Activated CD4-positive, alpha-beta T cell treated with anti-CD3 and anti-CD28 coated beads, Interleukin-2, amount 50 U/mL, for 4 hours (primary cell): ENCODE results near the gene FHL3.

ENCODE experiments used
- DNase-seq, 2 experiments: peaks; one replicate each; pipeline ENCODE4 v3.0.0-alpha.2; 2020

The FHL3 gene

DNA sequence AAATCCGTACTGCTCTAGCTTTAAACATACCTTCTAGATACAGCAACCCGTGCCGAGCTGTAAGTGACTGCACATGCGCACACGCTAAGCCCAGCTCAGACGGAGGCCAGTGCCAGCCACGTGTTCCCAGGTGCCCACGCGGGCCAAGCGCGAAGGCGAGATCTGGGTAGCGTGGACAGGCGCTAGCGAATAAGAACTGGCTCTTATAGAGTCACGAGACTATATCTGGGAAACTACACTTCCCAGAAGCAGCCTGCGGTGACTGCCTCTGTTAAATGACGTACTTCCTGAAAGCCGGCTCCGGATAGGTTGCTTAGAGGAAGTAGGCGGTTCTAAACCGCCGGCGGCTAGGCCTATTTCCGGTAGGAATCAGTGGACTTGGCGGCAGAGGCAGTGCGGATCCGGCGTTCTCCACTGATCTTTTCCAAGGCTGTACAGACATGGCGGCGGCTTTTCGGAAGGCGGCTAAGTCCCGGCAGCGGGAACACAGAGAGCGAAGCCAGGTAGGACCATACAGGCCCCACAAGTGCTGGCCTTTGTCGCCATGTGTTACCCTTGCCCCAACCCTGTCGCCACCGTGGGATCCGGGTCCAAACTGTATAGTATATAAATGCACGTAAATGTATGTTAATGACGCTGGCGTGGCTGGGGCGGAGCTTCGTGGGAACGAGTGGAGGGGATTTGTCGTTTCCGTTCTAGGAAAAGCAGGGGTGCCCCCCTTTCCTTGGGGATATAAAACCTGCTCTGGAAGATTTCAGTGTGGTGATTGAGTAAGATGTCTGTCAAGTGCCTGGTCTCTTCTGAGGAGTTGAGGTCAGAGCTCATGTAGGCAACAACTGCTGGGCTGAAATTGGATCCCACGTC, 7.3 kb upstream of the FHL3 start, which contains the start of gene UTP11:
UTP11 (plus strand) TSS at position 372 of the 864 bp plus-strand sequence; CDS start at position 441, 69 bp downstream.
- DNase-seq, result peak; percentile 85 to 89

DNA sequence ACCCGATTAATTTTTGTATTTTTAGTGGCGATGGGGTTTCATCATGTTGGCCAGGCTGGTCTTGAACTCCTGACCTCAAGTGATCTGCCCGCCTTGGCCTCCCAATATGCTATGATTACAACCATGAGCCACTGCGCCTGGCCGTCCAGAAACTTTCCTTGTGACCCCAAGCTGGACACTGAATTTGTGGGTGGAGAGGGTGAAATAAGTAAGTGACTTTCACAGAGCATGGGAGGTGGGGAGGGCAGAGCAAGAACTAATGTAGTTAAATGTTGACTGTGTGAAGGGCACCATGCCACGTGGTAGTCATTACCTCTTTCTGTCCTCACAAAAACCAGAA, 4.5 kb upstream of the FHL3 start:
- no peak for DNase-seq

DNA sequence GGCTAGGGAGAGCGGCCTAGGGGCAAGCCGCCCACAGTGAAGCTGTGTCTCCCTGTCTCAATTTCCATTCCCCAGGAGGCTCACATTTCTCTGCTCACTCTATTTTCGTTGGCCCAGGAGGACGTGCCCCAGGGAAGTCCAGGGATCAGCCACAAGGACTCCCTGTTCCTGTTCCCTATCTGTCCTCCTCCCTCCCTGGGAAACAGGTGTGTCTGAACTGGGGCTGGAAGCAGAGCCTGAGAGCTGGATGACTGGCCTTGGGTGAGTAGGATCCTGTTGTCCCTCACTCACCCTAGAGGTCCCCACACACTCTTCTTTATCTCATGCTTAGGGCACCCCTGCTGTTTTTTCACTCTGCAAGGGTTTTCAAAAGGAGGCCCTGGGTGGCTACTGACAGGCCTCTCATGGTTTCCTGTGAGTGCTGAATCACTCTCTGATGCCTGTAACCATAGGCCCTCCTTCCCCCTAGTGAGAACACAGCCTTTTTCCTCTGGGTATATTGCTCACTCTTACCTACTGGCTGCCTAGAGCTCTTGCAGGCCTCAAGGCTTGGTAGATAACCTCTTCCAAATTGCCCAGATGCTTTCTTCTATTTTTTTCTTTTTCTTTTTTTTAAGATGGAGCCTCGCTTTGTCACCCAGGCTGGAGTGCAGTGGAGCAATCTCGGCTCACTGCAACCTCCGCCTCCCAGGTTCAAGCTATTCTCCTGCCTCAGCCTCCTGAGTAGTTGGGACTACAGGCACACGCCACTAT, 4.0 kb upstream of the FHL3 start:
- peak in 1 of 2 experiments; percentile 40 for DNase-seq

DNA sequence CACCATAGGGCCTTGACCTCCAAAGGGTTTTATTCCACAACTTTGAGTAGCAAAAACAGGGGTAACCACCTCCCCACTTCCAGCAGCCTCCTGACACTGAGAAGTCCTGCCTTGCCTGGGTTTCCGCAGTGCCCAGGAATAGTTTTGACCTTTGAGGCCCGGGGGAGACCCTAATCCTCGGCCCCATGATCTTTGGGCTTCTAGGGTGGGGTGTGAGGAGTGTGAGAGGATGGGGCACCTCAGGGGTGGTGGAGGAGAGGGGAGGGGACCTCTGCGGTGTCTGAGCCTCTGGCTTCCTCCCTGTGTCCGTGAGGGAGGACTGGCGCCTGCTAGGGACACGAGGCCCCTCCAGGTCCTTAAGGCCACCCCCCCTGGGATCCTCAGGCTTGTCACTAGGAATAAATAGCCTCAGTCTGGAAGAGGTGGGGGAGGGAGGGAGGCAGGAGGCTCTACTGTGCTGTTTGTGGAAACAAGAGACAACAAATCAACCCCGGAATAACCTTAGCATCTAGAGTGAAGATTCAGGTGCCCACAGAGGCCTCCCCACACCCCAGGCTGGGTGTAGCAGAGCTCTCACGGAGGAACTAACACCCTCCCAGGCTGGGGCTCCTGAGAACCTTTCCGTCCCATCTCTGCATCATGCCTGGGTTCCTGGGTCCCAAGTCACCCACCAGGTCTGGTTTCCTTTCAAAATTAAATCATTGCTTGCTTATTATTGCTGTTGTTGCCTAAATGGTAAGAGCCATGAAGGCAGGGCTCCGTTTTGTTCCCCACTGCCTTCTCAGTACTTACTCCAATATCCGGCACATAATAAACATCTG, 904 bp upstream of the FHL3 start:
- no peak for DNase-seq

DNA sequence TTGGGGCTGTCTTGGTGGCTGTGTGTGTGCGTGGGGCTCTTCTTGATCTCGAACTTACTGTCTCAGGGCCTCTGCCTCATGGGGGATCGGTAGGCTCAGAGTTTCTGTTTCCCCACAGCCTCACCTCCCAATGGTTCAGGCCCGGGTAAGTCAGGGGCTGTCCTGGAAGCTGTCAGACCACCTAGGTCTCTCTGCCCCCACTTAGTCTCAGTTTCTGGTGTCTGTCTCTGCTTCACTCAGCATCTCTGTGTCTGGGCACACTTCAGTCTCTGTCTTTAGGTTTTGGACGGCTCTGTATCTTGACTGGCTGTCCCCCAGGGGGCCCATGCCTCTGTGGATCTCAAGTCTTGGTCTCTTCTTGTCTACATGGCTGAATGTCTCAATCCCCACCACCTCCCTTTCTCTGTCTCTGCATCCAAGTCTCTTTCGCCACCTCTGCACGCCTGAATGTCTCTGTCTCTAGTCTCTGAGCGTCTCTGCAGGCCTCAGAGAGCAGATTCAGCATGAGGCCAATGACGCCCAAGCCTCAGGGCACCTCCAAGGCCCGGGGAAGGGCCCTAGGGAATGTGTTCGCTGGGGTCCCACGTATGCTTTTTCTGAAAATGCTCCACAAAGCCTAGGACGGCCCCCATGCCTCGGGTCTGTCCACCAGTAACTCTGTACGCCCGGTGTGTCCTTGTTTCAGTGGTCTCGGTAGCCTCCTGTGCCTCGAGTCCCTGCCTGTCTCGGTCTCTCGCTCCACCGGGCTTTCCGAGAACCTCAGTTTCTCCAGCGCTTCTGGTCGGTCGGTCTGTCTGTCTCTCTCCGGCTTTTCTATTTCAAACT, 818 bp downstream of the FHL3 start:
- no peak for DNase-seq

DNA sequence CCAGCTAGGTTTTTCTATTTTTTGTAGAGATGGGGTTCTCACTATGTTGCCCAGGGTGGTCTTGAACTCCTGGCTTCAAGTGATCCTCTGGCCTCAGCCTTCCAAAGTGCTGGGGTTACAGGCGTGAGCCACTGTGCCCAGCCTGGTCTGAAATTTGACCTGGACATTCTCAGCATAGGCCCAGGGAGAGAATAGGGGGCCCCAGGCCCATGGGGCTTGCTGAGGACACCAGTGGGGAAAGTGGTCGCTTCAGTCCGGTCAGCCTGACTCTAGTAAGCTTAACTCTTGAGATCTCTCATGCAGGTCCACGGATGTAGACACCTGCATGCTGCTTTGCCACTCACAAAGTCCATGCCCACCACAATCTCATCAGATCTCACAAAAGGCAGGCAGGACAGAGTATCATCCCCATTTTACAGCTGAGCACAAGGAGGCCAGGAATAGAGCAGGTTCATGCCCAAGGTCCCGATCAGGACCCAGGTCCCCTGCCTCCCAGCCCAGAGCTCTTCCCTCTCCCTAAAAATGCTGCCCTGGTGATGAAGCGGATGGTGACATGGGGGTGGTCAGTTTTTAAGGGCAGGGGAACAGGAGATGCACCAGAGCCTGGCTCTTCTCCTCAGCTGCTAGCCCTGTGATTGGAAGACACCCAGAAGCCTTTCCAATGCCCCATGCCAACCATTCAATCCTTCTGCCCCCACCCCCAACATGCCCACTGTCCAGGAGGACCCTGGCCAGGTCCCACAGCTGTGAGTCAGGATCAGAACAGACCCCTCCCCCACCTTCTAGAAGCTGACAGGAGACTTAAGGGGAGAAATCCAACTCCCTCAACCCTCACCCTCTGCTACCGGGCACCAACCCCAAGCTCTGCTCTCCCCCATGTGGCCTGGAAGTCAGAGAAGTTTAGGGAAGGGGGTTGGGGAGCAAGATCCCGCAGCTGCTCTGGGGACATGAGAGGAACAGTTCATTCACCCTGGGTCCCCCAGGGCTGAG, 1.8 kb downstream of the FHL3 start:
- DNase-seq, result no peak

DNA sequence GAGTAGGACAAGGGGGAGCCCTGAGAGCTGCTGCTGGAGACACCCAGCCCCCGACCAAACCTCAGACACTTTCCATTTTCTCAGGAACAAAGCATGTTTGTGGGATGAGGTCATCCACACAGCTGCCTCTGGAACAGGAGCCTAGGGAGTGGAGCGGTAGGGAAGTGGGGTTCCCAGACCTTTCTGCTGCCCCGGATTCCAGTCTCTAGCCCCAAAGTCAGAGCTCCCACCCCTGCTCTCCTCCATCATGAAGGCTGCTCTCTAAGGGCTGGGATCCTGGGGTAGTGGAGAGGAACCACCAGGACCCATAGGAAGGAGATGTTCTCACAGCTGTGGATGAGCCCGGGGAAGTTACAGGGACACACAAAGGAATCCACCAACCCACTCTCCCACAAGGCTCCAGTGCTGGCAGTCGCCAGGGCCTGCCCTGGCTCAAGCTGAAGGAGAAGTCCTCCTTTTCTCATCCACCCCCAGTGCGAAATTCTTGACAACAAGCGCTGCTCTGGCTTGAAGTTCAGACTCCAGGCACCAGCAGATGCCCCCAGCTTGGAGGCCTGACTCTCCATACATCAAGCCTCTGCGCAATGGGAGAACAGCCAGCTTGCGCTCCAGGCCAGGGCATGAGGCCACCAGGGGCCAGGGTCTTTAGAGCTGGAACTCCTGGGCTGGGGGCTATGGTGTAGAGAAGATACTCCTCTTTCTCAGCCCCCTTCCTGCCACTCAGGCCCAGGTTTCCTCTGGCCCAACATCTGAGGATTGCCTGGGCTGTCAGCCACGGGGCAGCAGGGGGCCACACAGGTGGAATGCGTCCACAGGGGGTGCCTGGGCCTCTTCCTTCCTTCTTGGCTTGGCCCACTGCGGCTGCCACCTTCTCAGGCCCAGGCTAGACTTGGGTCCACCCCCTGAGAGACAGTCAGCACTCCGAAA, 4.5 kb downstream of the FHL3 start:
- no peak for DNase-seq

DNA sequence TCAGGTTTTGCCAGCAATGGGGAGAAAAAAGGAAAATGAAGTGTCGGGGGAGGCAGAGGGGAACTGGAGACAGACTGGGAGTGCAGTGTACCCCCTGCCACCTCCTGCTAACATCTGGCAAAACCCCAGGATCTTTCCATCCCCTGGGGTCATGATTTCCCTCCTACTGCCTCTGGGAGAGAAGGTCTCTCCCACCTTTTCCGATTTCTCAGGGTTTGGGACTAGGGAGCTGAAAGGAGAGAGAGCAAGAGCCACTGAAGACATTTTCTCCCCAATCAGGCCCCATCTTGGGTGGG, 5.1 kb downstream of the FHL3 start:
- DNase-seq, result no peak

DNA sequence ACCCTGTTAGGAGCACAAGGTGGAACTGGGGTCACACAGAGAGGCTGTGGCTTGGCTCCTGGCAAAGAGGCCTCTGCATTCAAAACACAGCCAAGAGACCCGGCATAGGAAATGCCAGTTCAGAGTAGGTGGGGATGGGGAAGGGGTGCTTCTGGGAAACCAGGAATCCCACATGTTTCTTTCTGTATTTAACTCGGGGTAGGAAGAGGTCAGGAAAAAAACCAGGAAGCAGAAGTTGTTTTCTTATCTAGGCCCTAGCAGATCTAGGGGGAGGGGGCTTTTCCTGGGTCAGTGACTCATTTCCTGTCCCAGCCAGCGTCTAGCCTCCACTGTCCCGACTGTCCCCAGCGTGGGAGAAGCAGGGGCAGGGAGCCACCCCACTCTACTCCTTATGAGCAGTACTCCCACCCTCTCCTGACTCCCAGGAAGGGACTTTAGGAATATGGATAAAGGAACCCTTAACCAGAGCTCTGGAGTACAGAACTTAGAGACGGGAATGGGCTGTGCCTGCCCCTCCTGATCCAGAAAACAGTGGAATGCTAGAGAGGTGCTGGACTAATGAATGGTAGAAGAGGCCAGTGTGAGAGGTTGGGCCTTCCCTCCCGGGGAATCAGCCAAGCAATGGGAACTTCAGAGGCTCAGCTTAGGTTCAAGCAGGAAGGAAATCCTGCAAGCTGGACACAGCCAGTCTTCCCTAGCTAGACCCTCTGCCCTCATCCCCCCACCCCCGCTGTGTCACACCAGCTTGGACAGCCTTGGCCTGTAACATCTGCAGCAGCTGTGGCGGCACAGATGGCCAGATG, 5.7 kb downstream of the FHL3 start:
- DNase-seq, result no peak

DNA sequence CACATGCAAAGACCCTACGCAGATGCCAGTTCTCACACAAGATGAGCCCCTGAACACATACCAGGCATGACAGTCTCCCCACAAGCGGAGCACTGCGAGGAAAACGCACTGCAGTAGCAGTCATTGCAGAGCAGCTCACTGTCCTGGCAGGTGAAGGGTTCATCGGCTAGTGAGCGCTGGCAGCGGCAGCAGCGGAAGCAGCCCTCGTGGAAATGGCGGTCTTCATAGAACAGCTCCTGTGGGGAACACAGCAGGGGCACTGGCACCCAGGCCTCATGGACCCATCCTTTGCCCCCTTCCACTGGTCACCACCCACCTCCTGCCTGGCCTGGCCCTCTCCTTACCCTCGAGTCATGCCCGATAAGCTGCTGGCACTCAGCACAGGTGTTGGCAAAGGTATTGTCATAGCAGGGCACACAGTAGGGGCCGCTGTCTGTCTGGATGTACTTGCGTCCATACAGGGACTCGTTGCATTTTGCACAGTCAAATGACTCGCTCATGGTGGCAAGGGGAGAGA, 6.3 kb downstream of the FHL3 start:
- DNase-seq, result no peak

DNA sequence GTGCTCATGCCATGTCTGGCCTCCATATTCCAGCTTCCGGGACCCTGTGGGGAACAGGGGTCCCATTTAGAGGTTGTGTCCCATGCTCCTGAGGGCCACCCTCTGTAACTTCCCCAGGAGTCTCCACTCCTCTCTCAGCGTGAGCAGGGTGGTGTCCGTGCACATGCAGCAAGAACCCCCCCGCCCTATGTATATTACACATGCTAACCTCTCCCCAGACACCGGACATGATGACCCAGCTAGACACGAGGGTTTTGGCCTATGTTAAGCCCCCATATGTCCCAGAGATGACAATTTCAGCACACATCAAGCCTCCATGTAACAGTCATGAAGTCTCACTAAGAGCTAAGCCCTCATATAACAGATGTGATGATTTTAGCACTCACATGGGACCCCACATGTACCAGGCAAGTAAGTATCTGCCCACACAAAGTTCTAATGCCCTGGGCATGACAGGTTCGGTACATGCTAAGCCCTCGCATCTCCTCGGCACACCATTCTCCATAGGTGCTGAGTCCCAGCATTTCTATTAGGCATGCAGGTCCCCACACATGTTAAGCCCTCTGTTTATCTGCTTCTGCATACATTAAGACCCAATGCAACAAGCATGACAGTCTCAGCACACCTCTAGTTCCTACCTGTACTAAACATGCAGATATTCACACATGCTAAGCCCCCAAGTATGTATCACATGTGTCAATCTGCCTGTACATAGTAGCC, 7.1 kb downstream of the FHL3 start:
- DNase-seq, result no peak

DNA sequence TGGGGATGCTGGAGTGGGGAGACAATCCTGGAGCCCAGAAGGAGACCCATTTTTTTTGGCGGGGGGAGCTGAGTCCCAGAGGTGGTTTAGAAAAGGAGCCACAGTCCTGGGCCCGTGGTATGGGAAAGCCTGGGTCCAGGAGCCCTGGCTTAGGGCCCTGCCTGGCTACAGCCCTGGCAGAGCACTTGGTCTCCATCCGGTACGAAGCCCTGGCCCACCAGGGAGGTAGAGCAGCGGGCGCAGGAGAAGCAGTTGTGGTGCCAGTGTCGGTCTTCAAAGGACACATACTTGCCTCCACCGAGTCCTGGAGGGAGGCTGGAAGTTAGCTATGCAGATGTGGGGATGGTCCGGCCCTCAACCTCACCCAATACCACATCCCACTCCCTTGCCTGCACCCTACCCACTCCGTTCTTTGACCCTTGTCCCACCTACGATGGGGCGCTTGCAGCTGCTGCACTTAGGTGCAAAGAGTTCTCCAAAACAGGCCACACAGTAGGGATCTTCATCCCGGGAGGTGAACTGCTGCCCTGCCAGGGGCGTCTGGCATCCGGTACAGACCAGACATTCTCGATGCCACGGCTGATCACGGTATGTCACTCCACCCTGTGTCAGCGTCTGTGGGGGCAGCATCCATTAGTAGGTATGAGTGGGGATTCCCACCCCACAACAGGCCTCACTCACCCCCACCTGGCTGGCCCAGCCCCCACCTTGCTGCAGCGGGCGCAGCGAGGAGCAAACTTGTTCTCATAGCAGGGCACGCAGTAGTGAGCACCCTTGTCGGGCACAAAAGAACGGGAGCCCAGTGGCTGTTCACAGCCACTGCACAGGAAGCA, 7.8 kb downstream of the FHL3 start:
- no peak for DNase-seq

DNA sequence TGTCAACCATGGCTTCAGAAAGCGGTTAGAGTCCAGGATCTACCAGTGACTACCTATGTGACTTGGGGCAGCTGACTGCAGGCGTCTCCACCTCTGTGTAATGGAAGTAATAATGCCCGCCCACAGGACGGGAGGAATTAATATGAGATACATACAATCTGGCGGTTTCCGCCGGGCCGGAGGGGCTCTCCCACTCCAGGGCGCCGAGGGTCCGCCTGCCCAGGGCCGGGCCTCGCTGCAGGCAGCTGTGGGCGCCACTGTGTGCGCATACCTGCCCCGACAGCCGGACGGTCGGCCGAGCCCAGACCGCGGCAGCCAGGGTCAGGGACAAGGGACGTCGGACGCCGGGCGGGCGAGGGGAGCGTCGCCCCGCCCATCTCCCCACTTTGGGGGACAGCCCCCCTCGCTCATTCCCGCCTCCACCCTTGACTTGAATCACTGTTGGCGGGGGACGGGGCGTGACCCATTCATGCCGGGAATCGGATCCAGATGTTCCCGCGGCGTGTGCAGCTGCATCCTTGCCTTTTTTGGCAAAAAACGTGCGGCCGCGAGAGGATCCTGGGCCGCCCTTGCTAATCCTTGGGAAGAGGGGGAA, 9.5 kb downstream of the FHL3 start:
- peak in 1 of 2 experiments; percentile 25 for DNase-seq

DNA sequence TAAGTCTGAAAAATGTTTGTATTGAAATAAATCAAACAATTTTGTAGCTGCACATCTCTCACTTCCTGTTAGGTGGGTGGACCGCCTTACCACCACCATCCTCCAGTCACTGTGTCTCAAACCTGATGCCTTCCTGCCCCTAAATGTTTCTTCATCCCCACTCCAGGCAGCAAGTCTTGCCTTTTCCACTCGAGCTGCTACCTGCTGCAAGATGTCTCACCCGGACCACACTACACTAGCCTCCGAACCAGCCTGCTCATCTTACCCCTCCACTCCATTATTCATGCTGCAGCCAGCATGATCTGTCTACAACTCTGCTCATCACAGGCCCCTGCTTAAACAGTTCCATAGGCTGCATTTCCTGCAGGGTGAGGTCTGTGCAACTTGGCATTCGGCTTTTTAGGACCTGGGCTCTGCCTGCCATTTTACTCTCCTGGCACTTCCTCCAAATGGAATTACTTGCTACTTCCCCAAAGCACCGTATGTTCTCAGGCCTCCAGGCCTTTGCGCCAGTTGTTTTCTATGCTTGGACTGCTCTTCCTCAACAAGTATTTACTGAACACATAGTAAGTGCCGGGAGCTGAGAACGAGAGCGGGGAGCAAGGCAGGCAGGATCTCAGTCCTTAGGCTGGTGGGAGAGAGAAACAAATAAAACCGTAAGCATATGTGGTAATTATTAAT, 10.3 kb downstream of the FHL3 start:
- DNase-seq, result no peak

DNA sequence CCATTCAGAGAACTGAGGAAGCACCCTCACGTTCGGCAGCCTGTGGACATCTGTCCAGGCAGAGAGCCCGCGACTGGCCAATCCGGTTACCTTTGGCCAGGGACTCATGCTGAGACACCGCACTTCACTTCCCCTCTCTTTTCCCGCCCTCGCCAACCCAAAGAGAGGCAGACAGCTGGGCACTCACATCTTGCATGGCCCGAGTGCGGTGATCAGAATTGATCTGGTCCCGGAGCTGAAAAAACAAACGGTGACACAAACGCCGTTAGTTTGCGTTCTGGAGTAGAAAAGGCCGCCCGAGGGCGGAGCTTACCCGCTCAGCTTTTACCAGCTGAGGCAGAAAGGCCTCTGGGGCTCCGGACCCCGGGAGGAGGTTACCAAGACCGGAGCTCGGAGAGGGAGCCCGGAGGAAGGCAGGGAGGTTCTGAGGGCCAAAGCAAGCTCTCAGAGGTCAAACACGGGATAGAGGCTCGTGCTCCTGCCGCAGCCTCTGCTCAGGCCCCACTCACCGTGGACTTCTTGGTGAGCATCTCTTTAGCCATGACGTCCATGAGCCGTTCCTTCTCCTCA, 15.9 kb downstream of the FHL3 start:
- peak; percentile 36 to 40 for DNase-seq

DNA sequence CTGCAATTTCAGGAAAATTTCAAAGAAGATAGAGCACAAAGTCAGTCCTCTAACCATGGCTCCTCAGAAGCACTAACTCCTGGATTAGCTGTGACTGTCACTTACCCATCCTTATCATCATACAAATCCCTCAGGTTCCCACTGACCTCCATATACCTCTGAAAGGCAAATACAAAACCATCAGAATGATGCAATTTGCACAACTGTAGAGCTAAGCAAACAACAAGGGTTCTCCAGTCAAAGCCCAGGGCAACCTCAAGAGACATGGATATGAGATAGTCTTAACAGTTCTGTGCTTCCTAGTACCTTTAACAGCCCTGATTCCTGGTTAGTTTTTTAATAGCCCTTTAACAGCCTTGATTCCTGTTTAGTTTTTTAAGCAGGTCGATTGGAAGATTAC, 17.6 kb downstream of the FHL3 start:
- no peak for DNase-seq
